Liver (tissue), 9 donors: Measurements from ENCODE around the gene TMEM132E. TPM values are rescaled to one million over a fixed set of nuclear protein-coding genes. Genes with fewer than 3 reads are reported as not detected.

ENCODE experiments used
- DNase-seq: peaks from one replicate; pipeline ENCODE4 v3.0.0-alpha.2; 2017; ENCODE audit warnings: low spot score
- H3K27ac ChIP-seq, 2 donors: one replicate each; pipeline ENCODE4 v1.7.0; 2013; ENCODE audit warnings: inconsistent platforms in 2 of 2, low read length in 2 of 2, control low read depth in 1 of 2, low read depth in 1 of 2, mild to moderate bottlenecking in 1 of 2
- H3K27me3 ChIP-seq, 4 donors: one replicate each; pipeline versions ENCODE4 v1.6.1 to v1.7.0; 2013; ENCODE audit warnings: low read length in 3 of 4, inconsistent platforms in 1 of 4, mild to moderate bottlenecking in 1 of 4, moderate library complexity in 1 of 4; ENCODE audit not compliant: control insufficient read depth in 4 of 4, insufficient read depth in 4 of 4
- H3K36me3 ChIP-seq, 4 donors: one replicate each; pipeline versions ENCODE4 v1.6.1 to v1.7.0; 2013; ENCODE audit warnings: low read length in 3 of 4, mild to moderate bottlenecking in 3 of 4, low read depth in 1 of 4, moderate library complexity in 1 of 4; ENCODE audit not compliant: control insufficient read depth in 4 of 4, insufficient read depth in 3 of 4
- H3K4me1 ChIP-seq, 4 donors: one replicate each; pipeline versions ENCODE4 v1.6.1 to v1.7.0; 2013; ENCODE audit warnings: low read length in 3 of 4, mild to moderate bottlenecking in 3 of 4, moderate library complexity in 1 of 4; ENCODE audit not compliant: control insufficient read depth in 4 of 4, insufficient read depth in 4 of 4
- H3K4me3 ChIP-seq, 3 donors: one replicate each; pipeline versions ENCODE4 v1.6.1 to v1.7.0; 2013; ENCODE audit warnings: low read length in 3 of 3, control low read depth in 1 of 3, low read depth in 1 of 3, mild to moderate bottlenecking in 1 of 3
- H3K9ac ChIP-seq, 2 donors: one replicate each; pipeline ENCODE4 v1.7.0; 2013; ENCODE audit warnings: low read length in 2 of 2, mild to moderate bottlenecking in 2 of 2, moderate library complexity in 2 of 2, control low read depth in 1 of 2, low read depth in 1 of 2
- H3K9me3 ChIP-seq, 4 donors: one replicate each; pipeline versions ENCODE4 v1.6.1 to v1.7.0; 2013; ENCODE audit warnings: low read length in 3 of 4; ENCODE audit not compliant: control insufficient read depth in 4 of 4
- FOXA1 ChIP-seq: IDR thresholded peaks from 2 replicates; pipeline ENCODE4 v1.6.1; 2016; ENCODE audit warnings: antibody characterized with exemption
- GABPA ChIP-seq, 2 donors: IDR thresholded peaks in 1 of 2; conservative IDR thresholded peaks in 1 of 2; 2 replicates each; pipeline ENCODE4 v1.6.1; 2016; ENCODE audit warnings: antibody characterized with exemption in 2 of 2, mild to moderate bottlenecking in 1 of 2, moderate library complexity in 1 of 2
- HNF4A ChIP-seq, 2 donors: conservative IDR thresholded peaks; 2 replicates each; pipeline ENCODE4 v1.6.1; 2016; ENCODE audit warnings: antibody characterized with exemption in 2 of 2, mild to moderate bottlenecking in 2 of 2
- HNF4G ChIP-seq: IDR thresholded peaks from 2 replicates; pipeline ENCODE4 v1.6.1; 2016; ENCODE audit warnings: antibody characterized with exemption
- NR2F2 ChIP-seq: IDR thresholded peaks from 2 replicates; pipeline ENCODE4 v1.6.1; 2016; ENCODE audit warnings: antibody characterized with exemption
- RAD21 ChIP-seq, 2 donors: IDR thresholded peaks; 2 replicates each; pipeline ENCODE4 v1.6.1; 2016; ENCODE audit warnings: antibody characterized with exemption in 2 of 2, mild to moderate bottlenecking in 2 of 2
- REST ChIP-seq: IDR thresholded peaks from 2 replicates; pipeline ENCODE4 v1.6.1; 2016; ENCODE audit warnings: antibody characterized with exemption, mild to moderate bottlenecking
- SP1 ChIP-seq: IDR thresholded peaks from 2 replicates; pipeline ENCODE4 v1.6.1; 2018; ENCODE audit warnings: antibody characterized with exemption, mild to moderate bottlenecking
- YY1 ChIP-seq: IDR thresholded peaks from 2 replicates; pipeline ENCODE4 v1.6.1; 2016; ENCODE audit warnings: antibody characterized with exemption, mild to moderate bottlenecking
- WGBS: extraction: QIAGEN DNeasy Blood & Tissue Kit; methylation state at CpG from one replicate; pipeline ENCODE4 v1.1.7; 2013; 5-methylcytosine and 5-hydroxymethylcytosine counted together
- polyA plus RNA-seq, 2 donors: library from polyadenylated mRNA; stranded (reverse) in 1 of 2; unstranded in 1 of 2; fragments of 200-250 nt in 1 of 2; fragments of >200 nt in 1 of 2; fragmentation: Nextera tagmentation in 1 of 2; extraction: Ambion mirVana in 1 of 2; gene quantifications; one replicate each; pipeline versions ENCODE4 v1.2.1 to v1.2.3, GENCODE V29; 2013 to 2015
- total RNA-seq, 2 donors: library from RNA; depleted of rRNA; stranded (reverse); fragments of >200 nt; gene quantifications; one replicate each; pipeline ENCODE4 v1.2.3, GENCODE V29; 2014
- TF ChIP-seq, protein P1 (sequence below): IDR thresholded peaks from 2 replicates; pipeline ENCODE4 v1.6.1; 2016; ENCODE audit warnings: antibody characterized with exemption
- TF ChIP-seq, protein P2 (sequence below): fragments of 150-350 bp; IDR thresholded peaks from 2 replicates; pipeline ENCODE4 v1.5.1; 2017; ENCODE audit warnings: improper control_type of control experiment, low read depth, low read length; ENCODE audit not compliant: missing input control
- donor health status: healthy.
- donor health status: healthy.
- donor health status: healthy.
- donor health status: healthy.
- donor health status: healthy.

Gene TMEM132E
- total and polyA plus RNA-seq, 4 donors, result 0.25 to 1.2 (median 0.46) TPM; not detected in 1

DNA sequence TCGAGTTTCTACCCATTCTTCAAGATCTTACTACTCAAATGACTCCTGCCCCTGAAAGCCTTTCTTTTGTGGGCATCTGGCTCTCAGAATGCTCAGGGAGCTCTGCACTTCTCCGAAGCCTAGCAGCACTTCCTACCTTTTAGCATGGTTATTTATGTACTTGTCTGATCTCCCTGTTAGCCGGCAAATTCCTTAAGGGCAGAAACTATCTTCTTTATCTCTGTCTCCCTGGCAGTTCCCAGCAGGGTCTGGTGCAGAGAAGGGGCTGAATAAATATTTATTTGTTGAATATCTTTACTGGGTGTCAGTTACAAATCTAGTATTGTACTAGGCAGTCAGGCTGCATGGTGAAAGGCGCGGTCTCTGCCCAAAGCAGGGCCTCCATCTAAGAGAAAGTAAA, 30.7 kb downstream of the TMEM132E start:
- Histone ChIP-seq H3K4me3 (no peak overlapping the region), H3K36me3 (no peaks in the 10 kb centered on the region), H3K27ac (no peak overlapping the region), H3K9ac (no peak overlapping the region), H3K4me1 (no peaks in the 10 kb centered on the region), H3K27me3 (peaks cover 0 to 2% (median under 1%) of the 10 kb centered on the region in 4 donors), H3K9me3 (no peaks in the 10 kb centered on the region)
- DNase-seq, result no peak
- TF ChIP-seq, protein P1, sequence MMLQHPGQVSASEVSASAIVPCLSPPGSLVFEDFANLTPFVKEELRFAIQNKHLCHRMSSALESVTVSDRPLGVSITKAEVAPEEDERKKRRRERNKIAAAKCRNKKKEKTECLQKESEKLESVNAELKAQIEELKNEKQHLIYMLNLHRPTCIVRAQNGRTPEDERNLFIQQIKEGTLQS, result no peak
- TF ChIP-seq SP1 (no peak), FOXA1 (no peak), HNF4A (conservative IDR thresholded peaks at IDR 0.05) (no peak)
- WGBS, result 38% methylated on average over 5 of the region's 5 CpGs

- DNase-seq, result no peak
- Histone ChIP-seq H3K36me3 (no peaks in the 10 kb centered on the region), H3K27ac (no peak overlapping the region), H3K4me3 (no peak overlapping the region), H3K9me3 (no peaks in the 10 kb centered on the region), H3K4me1 (no peaks in the 10 kb centered on the region), H3K27me3 (peaks cover 0 to 2% (median under 1%) of the 10 kb centered on the region in 4 donors), H3K9ac (no peak overlapping the region)
- WGBS, result 64% methylated on average over 6 of the region's 6 CpGs
- TF ChIP-seq, protein P2, sequence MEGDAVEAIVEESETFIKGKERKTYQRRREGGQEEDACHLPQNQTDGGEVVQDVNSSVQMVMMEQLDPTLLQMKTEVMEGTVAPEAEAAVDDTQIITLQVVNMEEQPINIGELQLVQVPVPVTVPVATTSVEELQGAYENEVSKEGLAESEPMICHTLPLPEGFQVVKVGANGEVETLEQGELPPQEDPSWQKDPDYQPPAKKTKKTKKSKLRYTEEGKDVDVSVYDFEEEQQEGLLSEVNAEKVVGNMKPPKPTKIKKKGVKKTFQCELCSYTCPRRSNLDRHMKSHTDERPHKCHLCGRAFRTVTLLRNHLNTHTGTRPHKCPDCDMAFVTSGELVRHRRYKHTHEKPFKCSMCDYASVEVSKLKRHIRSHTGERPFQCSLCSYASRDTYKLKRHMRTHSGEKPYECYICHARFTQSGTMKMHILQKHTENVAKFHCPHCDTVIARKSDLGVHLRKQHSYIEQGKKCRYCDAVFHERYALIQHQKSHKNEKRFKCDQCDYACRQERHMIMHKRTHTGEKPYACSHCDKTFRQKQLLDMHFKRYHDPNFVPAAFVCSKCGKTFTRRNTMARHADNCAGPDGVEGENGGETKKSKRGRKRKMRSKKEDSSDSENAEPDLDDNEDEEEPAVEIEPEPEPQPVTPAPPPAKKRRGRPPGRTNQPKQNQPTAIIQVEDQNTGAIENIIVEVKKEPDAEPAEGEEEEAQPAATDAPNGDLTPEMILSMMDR, result no peak
- TF ChIP-seq HNF4G, result no peak
- no peak for TF ChIP-seq RAD21 (IDR thresholded peaks at IDR 0.05)
- TF ChIP-seq REST, result no peak
- TF ChIP-seq FOXA1, result no peak
- no peak for TF ChIP-seq NR2F2
- TF ChIP-seq GABPA (IDR thresholded peaks at IDR 0.05 in 1 of 2, conservative IDR thresholded peaks at IDR 0.05 in 1 of 2), result no peak
- no peak for TF ChIP-seq HNF4A (conservative IDR thresholded peaks at IDR 0.05)
- TF ChIP-seq YY1, result no peak
Measured at GRCh38 chr17:34610506-34610905, 31.1 kb downstream of the TMEM132E start.
